Measurements from ENCODE around the gene DBNDD1. TPM values are rescaled to one million over a fixed set of nuclear protein-coding genes. Genes with fewer than 3 reads are reported as not detected.

The DBNDD1 gene
- total RNA-seq, 4 donors from 2014 or later, result 1.4 to 5.0 (median 3.5) TPM; not detected in 1

GRCh38 chr16:89958596-89958995, 60.7 kb downstream of the DBNDD1 start:
- no peak for ATAC-seq (ENCODE audit: low FRiP score)
- DNase-seq (ENCODE audit: low spot score), result no peak
- TF ChIP-seq CTCF (IDR thresholded peaks at IDR 0.05), result no peak

- no peak for DNase-seq (ENCODE audit: low spot score)
- TF ChIP-seq CTCF (IDR thresholded peaks at IDR 0.05), result no peak
- no peak for ATAC-seq (ENCODE audit: low FRiP score)
Measured at GRCh38 chr16:89958068-89958467, 61.2 kb downstream of the DBNDD1 start.

- ATAC-seq (ENCODE audit: low FRiP score) (no peak), DNase-seq (ENCODE audit: low spot score) (no peak)
- TF ChIP-seq CTCF (IDR thresholded peaks at IDR 0.05), result no peak
Measured at GRCh38 chr16:89957216-89957785, 62.0 kb downstream of the DBNDD1 start.

- DNase-seq (ENCODE audit: low spot score), result no peak
- no peak for ATAC-seq (ENCODE audit: low FRiP score)
- no peak for TF ChIP-seq CTCF (IDR thresholded peaks at IDR 0.05)
Measured at GRCh38 chr16:89956505-89957215, 62.6 kb downstream of the DBNDD1 start.

- DNase-seq (ENCODE audit: low spot score), result no peak
- no peak for ATAC-seq (ENCODE audit: low FRiP score)
- no peak for TF ChIP-seq CTCF (IDR thresholded peaks at IDR 0.05)
Measured at GRCh38 chr16:89955001-89955685, 64.1 kb downstream of the DBNDD1 start.

Other genes with a start within 250 kb of the DBNDD1 start
- 1 to 10 TPM; 2.9 to 4.4 (median 3.8) TPM for gene FANCA, start 202.8 kb downstream of the DBNDD1 start, total RNA-seq
- gene SPIRE2, start 191.0 kb downstream of the DBNDD1 start, total RNA-seq, result 1 to 10 TPM; 2.4 to 4.8 (median 3.2) TPM
- 100 to 1,000 TPM; 123 to 202 (median 160) TPM for gene TCF25, start 145.9 kb downstream of the DBNDD1 start, total RNA-seq
- gene MC1R, start 100.6 kb downstream of the DBNDD1 start, total RNA-seq, result 1 to 10 TPM; 2.5 to 7.4 (median 6.0) TPM
- gene TUBB3, start 96.1 kb downstream of the DBNDD1 start, total RNA-seq, result 10 to 100 TPM in 2 of 4 donors, 1 to 10 TPM in 2; 2.8 to 34.9 (median 10.5) TPM
- 10 to 100 TPM; 57.2 to 94.4 (median 80.6) TPM for gene DEF8, start 70.7 kb downstream of the DBNDD1 start, total RNA-seq
- not detected for gene PRDM7, start 57.9 kb upstream of the DBNDD1 start, total RNA-seq

All from omental fat pad (tissue), 4 donors.